DMS114 treated with DMSO at 0.1 percent for 48 hours (cell line): ENCODE data around the gene SLC35F1.

Experiments
- DNase-seq: peaks from one replicate; lab custom pipeline; 2025; ENCODE audit not compliant: unreplicated experiment; lab: John Stamatoyannopoulos, UW

Gene SLC35F1

GRCh38 chr6:118103381-118104146 lies 196.5 kb downstream of the SLC35F1 start:
- DNase-seq: no peak

GRCh38 chr6:118122161-118122725 lies 215.2 kb downstream of the SLC35F1 start:
- no peak for DNase-seq

GRCh38 chr6:118122801-118123200 lies 215.7 kb downstream of the SLC35F1 start:
- DNase-seq: no peak

GRCh38 chr6:118123503-118124037 lies 216.5 kb downstream of the SLC35F1 start:
- DNase-seq: no peak

DNA sequence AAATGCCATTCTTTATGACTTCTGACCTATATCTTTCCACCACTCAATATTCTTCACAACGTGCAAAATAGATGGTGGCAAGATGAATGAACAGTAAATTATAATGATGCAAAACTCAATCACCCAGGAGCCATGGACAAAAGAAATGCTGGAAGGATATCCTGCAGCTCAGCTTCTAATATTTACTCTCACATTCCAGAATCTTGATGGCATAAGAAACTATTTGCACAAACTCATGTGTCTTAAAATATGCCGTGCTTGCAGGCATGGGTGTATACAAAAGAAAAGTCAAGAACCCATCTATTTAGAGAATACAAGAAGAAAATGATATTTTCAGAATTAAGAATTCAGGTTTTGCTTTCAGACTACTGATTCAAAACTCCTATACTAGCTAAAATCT lies 217.8 kb downstream of the SLC35F1 start:
- DNase-seq: no peak

DNA sequence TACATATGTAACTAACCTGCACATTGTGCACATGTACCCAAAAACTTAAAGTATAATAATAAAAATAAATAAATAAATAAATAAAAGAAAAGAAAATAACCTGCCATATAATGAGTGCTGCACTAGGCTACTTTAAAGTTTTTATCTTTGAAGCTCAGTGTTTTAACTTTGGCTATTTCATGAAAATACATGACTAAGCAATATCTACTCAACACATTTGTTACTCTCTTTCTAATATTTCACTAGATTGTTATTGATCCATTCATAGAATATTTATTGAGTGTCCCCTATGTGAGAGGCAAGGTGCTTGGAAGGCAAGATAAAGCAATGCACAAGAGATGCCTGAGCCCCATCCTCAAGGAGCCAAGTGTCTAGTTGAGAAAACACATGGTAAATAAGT lies 221.7 kb downstream of the SLC35F1 start:
- no peak for DNase-seq

GRCh38 chr6:118134206-118134605 lies 227.1 kb downstream of the SLC35F1 start:
- DNase-seq: no peak

GRCh38 chr6:118134736-118135135 lies 227.7 kb downstream of the SLC35F1 start:
- DNase-seq: no peak

- DNase-seq: no peak
These were observed 228.3 kb downstream of the SLC35F1 start for GRCh38 chr6:118135371-118135770.

- no peak for DNase-seq
These were observed 234.1 kb downstream of the SLC35F1 start for GRCh38 chr6:118141211-118141610.

DNA sequence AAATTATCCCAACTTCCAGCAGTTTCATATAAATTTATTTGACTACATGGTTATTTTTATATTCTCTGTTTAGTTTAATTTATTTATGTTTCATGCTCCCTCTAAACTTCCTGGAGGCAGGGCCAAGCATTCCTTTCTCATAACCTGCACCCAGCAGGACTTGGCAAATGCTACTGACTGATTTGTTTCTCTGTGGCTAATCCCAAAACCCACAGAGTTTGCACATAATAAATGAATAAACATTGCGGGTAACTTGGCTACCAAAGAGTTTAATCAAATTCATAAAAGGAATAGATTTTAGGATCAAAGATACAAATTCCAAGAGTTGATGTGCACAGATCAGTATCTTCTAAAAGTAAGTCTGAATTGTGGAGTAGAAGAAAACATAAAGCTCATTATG lies 239.5 kb downstream of the SLC35F1 start:
- no peak for DNase-seq

- DNase-seq: no peak
These were observed 240.4 kb downstream of the SLC35F1 start for GRCh38 chr6:118147511-118147910.

DNA sequence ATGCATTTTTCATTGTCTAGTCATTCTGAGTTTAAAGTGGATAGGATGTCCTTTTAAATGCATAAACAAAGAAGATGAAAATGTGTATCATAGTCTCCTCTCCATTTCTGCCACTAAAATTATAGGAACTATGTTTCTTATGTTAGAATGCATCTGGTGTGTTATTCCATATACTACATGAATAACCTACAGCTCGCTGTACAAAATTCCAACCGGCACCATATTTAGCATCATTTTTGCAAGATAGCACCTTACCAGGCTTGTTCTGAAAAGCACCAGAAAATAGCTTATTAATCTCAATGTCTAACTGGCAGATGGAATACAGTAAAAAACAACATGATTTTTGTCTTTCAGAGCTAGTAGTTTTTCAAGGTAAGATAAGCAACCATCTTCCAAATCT lies 241.5 kb downstream of the SLC35F1 start:
- DNase-seq: no peak

DNA sequence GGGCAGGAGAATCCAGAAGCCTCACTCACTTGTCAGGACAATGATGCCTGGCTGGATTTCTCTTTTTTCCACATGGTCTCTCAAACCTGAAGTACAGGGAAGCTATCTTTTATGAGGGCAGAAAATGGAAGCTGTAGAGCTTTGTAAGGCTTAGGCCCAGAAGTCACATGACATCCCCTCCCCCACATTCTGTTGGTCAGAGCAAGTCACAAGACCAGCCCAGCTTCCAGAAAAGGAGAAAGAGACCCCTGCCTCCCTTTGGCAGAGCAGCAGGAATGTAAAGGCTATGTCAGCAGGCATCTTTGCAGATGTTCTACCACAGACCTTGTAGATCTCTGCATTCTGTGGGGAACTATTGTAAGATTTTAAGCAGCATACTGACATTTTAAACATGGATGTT lies 245.5 kb downstream of the SLC35F1 start:
- DNase-seq: no peak

DNA sequence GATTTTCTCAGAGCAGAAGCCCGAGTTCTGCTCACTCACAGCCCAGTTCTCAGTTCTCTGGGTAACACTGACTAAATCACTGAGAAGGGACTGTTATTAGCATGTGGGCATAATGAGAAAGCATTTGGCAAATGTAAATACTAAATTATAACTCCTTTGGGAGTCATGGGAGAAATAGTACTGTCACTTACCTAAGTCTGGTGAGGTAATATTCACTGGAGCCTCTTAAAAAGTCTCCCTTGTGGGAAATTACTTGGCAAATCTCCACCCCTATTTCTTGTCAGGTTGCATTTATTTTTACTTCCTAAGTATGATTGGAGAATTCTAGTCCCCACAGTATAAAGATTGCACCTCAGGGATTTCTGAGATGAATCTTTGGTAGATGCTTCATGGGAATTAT lies 254.3 kb downstream of the SLC35F1 start:
- DNase-seq: no peak

GRCh38 chr6:118163542-118163941 lies 256.5 kb downstream of the SLC35F1 start:
- no peak for DNase-seq

DNA sequence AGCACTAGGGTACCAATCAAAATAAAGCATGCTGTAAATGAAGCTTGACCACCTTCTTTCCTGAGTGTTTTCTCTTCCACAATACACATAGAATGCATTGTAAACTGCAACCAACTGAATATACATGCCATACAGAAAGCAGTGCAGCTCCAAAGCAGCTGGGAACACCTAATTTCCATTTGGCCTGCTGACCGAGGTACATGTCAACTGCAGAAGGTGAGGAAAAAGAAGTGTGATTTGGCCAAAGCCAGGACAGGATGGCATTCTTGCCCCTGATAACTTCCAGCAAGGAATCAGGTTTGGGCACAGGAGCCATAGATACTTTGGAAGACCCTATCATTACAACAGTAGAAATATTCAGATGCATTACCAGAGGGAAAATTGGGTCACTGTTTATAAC lies 258.4 kb downstream of the SLC35F1 start:
- no peak for DNase-seq

GRCh38 chr6:118168421-118168820 lies 261.4 kb downstream of the SLC35F1 start:
- no peak for DNase-seq

DNA sequence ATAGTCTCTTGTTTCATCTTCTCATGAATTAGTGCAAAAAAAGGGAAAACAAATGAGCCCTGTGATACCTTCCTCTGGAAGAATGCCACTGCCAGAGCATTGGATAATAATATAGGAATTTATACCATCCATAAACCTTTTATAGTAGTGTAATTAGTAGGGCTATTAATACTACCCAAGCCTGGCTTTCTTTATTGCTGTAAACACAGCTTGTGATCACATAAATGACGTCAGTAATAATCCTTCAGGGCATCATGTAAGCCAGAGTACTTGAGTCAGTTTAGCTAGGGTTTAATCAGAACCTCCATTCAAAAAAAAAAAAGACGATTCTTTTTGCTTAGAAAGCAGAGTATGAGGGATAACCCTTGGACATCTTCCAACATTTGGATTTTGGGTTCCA lies 264.8 kb downstream of the SLC35F1 start:
- no peak for DNase-seq

DNA sequence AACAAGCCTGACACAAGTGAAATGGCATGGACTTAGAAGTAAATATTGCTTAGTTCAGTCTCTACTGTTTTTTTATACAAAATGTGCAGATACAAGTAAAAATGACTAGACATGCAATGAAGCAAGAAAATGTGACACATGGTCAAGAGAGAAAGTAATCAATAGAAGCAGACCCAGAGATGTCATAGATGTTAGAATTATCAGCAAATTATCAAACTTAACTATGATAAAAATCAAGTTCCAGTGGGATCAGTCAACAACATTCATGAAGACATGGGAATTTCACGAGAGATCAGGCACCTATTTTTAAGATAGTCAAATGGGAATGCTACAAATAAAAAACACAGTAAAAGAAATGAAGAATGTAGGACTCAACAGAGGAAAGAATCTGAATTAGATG lies 267.0 kb downstream of the SLC35F1 start:
- no peak for DNase-seq

DNA sequence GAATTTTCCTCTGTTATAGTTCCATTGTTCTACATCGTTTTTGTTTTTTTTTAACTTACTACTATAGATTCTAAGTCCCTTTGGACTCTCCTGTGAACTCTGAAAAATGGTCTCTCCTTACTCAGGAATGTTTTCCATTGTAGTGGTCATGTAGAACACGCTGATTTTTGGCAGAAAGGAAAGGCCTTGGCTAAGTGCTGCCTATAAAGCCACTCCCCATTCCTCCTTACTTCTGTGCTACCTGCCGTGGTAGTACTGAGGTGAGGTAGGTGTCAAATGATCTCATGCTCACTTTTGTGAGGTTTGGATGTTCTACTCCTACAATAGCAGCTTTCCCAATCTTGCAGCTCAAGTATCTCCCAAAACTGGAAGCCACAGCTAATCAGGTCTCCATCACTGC lies 270.7 kb downstream of the SLC35F1 start:
- DNase-seq: no peak

DNA sequence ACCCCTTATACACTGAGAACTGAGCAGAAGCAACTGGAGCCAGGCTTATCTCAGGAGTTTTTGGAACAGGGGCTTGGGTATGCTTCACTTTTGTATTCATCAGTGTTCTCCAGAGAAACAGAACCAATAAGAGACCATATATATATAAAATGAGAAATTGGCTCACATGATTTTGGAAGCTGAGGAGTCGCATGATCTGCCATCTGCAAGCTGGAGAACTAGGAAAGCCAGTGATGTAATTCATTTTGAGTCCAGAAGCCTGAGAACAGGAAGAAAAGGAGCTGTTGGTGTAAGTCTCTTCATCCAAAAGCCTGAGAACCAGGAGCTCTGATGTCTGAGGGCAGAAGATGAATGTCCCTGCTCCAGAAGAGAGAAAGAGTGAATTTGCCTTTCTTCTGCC lies 272.0 kb downstream of the SLC35F1 start:
- no peak for DNase-seq
